HepG2 (cell line): ENCODE data around the gene SCN7A. TPM values are rescaled to one million over a fixed set of nuclear protein-coding genes. Genes with fewer than 3 reads are reported as not detected.

Source experiments
- ATF3 ChIP-seq: sonication (generic); formaldehyde crosslinking; IDR thresholded peaks from 2 replicates; pipeline ENCODE4 v1.4.0; 2020; ENCODE audit warnings: missing genetic modification reagents
- FOSL1 ChIP-seq: sonication (generic); formaldehyde crosslinking; IDR thresholded peaks from 2 replicates; pipeline ENCODE4 v1.9.0; 2021; ENCODE audit warnings: missing genetic modification reagents, borderline replicate concordance
- HOXA7 ChIP-seq: sonication (generic); formaldehyde crosslinking; IDR thresholded peaks from 2 replicates; pipeline ENCODE4 v1.8.1; 2022; ENCODE audit warnings: mild to moderate bottlenecking, missing genetic modification reagents, moderate library complexity
- NFRKB ChIP-seq: fragments of 450-650 bp; IDR thresholded peaks from 2 replicates; pipeline ENCODE4 v1.6.1; 2017
- NRL ChIP-seq: sonication (generic); formaldehyde crosslinking; IDR thresholded peaks from 2 replicates; pipeline ENCODE4 v1.5.0; 2020; ENCODE audit warnings: missing genetic modification reagents, mild to moderate bottlenecking, moderate library complexity, borderline replicate concordance
- SALL2 ChIP-seq: sonication (generic); formaldehyde crosslinking; IDR thresholded peaks from 2 replicates; pipeline ENCODE4 v1.8.1; 2023; ENCODE audit warnings: mild to moderate bottlenecking, missing genetic modification reagents, inconsistent platforms
- SRSF1 ChIP-seq: fragments of 200-400 bp; formaldehyde crosslinking; optimal IDR thresholded peaks from 2 replicates; pipeline ENCODE3; 2017; ENCODE audit warnings: mild to moderate bottlenecking, low read depth, low read length, moderate library complexity
- TAF1 ChIP-seq: sonication (generic); formaldehyde crosslinking; IDR thresholded peaks from 2 replicates; pipeline ENCODE4 v1.4.0; 2020; ENCODE audit warnings: missing genetic modification reagents
- TRAFD1 ChIP-seq: sonication (generic); formaldehyde crosslinking; IDR thresholded peaks from 2 replicates; pipeline ENCODE4 v1.5.1; 2020; ENCODE audit warnings: missing genetic modification reagents, mild to moderate bottlenecking, borderline replicate concordance
- UBTF ChIP-seq: sonication (generic); formaldehyde crosslinking; IDR thresholded peaks from 2 replicates; pipeline ENCODE4 v1.4.0; 2020; ENCODE audit warnings: mild to moderate bottlenecking, missing genetic modification reagents
- ZBTB37 ChIP-seq: sonication (generic); formaldehyde crosslinking; IDR thresholded peaks from 2 replicates; pipeline ENCODE4 v1.4.0; 2020; ENCODE audit warnings: mild to moderate bottlenecking, missing genetic modification reagents
- ZBTB46 ChIP-seq: sonication (generic); formaldehyde crosslinking; IDR thresholded peaks from 2 replicates; pipeline ENCODE4 v1.4.0; 2020; ENCODE audit warnings: mild to moderate bottlenecking, missing genetic modification reagents, borderline replicate concordance
- ZNF256 ChIP-seq: sonication (generic); formaldehyde crosslinking; conservative IDR thresholded peaks from 2 replicates; pipeline ENCODE4 v1.4.0; 2020; ENCODE audit warnings: missing genetic modification reagents
- ZNF292 ChIP-seq: sonication (generic); formaldehyde crosslinking; IDR thresholded peaks from 2 replicates; pipeline ENCODE4 v1.8.1; 2022; ENCODE audit warnings: mild to moderate bottlenecking, low read depth, missing genetic modification reagents, borderline replicate concordance
- ZNF572 ChIP-seq: sonication (generic); formaldehyde crosslinking; IDR thresholded peaks from 2 replicates; pipeline ENCODE4 v1.5.1; 2020; ENCODE audit warnings: mild to moderate bottlenecking, missing genetic modification reagents
- ZNF598 ChIP-seq: sonication (generic); formaldehyde crosslinking; IDR thresholded peaks from 2 replicates; pipeline ENCODE4 v1.5.1; 2020; ENCODE audit warnings: mild to moderate bottlenecking, missing genetic modification reagents, borderline replicate concordance
- ZSCAN5A ChIP-seq: sonication (generic); formaldehyde crosslinking; IDR thresholded peaks from 2 replicates; pipeline ENCODE4 v1.8.0; 2022; ENCODE audit warnings: mild to moderate bottlenecking, missing genetic modification reagents, borderline replicate concordance
- polyA plus RNA-seq, 8 experiments: library from polyadenylated mRNA; depleted of rRNA in 3 of 8; stranded (reverse) in 7 of 8; unstranded in 1 of 8; fragments of >200 nt; fragmentation: Illumina TruSeq in 4 of 8; extraction: Trizol in 4 of 8; gene quantifications; 2 replicates each; pipeline versions ENCODE4 v1.2.1 to v1.2.3, GENCODE V29; 2011 to 2016; ENCODE audit warnings: low read depth in 4 of 8, missing spikeins in 1 of 8, mixed read lengths in 1 of 8; ENCODE audit not compliant: insufficient read depth in 1 of 8
- total RNA-seq, 5 experiments: library from RNA; depleted of rRNA; stranded (reverse); fragments of >200 nt; fragmentation: Illumina TruSeq; extraction: Trizol; gene quantifications; 2 replicates each; pipeline ENCODE4 v1.2.3, GENCODE V29; 2016; ENCODE audit warnings: low read depth in 1 of 5

The SCN7A gene
- total and polyA plus RNA-seq, 2 of the 13 experiments (the other 11 are each of a cell fraction or from before 2014, with no cell fraction given), result 0.01 TPM; not detected in 1

- TF ChIP-seq SALL2 (CRISPR knock-in tag), result peak; percentile 70; the same call in 1 of the 2 replicates
- peak; percentile 98 for TF ChIP-seq UBTF (CRISPR knock-in tag)
- no peak for TF ChIP-seq NFRKB
- TF ChIP-seq ZNF256, result no peak; the same call in 1 of the 2 replicates
- TF ChIP-seq ZBTB37, result no peak
- TF ChIP-seq TAF1 (CRISPR knock-in tag), result peak; percentile 86
- TF ChIP-seq ZNF292 (CRISPR knock-in tag), result peak; percentile 99
- no peak for TF ChIP-seq SRSF1
- TF ChIP-seq NRL, result peak; percentile 56
- peak; percentile 60; the same call in 1 of the 2 replicates for TF ChIP-seq ATF3
- no peak; the same call in 1 of the 2 replicates for TF ChIP-seq ZBTB46 (CRISPR knock-in tag)
- TF ChIP-seq HOXA7 (CRISPR knock-in tag), result no peak
- no peak; the same call in 1 of the 2 replicates for TF ChIP-seq ZNF572
- TF ChIP-seq TRAFD1 (CRISPR knock-in tag), result peak; percentile 76; the same call in 1 of the 2 replicates
- no peak for TF ChIP-seq FOSL1 (CRISPR knock-in tag)
- peak; percentile 95 for TF ChIP-seq ZSCAN5A (CRISPR knock-in tag)
- TF ChIP-seq ZNF598 (CRISPR knock-in tag), result no peak
These were observed 118.1 kb downstream of the SCN7A start, which contains the start of gene SCN9A (continued) for GRCh38 chr2:166375736-166376487.
